Brain pericyte (primary cell): ENCODE data around the gene PLXDC2.
"Not testable (repeated sequence)": the region's sequence is repeated elsewhere in the genome, so short reads cannot be mapped to it uniquely, and the experiment has no call there.

ENCODE experiments used
- DNase-seq: peaks from one replicate; pipeline ENCODE4 v3.0.0-alpha.2; 2012; ENCODE audit warnings: low read depth, low spot score

PLXDC2 gene

GRCh38 chr10:19977097-19977521 is 160.9 kb downstream of the PLXDC2 start:
- DNase-seq: no peak

GRCh38 chr10:19979628-19980027 is 163.4 kb downstream of the PLXDC2 start:
- no peak for DNase-seq

GRCh38 chr10:19983880-19984565 is 167.8 kb downstream of the PLXDC2 start:
- DNase-seq: no peak

GRCh38 chr10:19985745-19986144 is 169.5 kb downstream of the PLXDC2 start:
- no peak for DNase-seq

- DNase-seq: no peak
Observed at GRCh38 chr10:19986591-19986990, 170.4 kb downstream of the PLXDC2 start.

GRCh38 chr10:19987931-19988330 is 171.7 kb downstream of the PLXDC2 start:
- no peak for DNase-seq

GRCh38 chr10:19993714-19994315 is 177.6 kb downstream of the PLXDC2 start:
- DNase-seq: no peak

GRCh38 chr10:19998482-19998881 is 182.2 kb downstream of the PLXDC2 start:
- no peak for DNase-seq

- no peak for DNase-seq
Observed at GRCh38 chr10:19999431-19999830, 183.2 kb downstream of the PLXDC2 start.

GRCh38 chr10:20002026-20002425 is 185.8 kb downstream of the PLXDC2 start:
- DNase-seq: not testable (repeated sequence)

GRCh38 chr10:20002657-20003056 is 186.4 kb downstream of the PLXDC2 start:
- DNase-seq: no peak

GRCh38 chr10:20004087-20004523 is 187.9 kb downstream of the PLXDC2 start:
- no peak for DNase-seq

GRCh38 chr10:20005638-20006037 is 189.4 kb downstream of the PLXDC2 start:
- no peak for DNase-seq

GRCh38 chr10:20006169-20006870 is 190.1 kb downstream of the PLXDC2 start:
- no peak for DNase-seq

GRCh38 chr10:20007426-20007825 is 191.2 kb downstream of the PLXDC2 start:
- DNase-seq: no peak

- DNase-seq: no peak
Observed at GRCh38 chr10:20013991-20014750, 197.9 kb downstream of the PLXDC2 start.

- DNase-seq: no peak
Observed at GRCh38 chr10:20017961-20018360, 201.7 kb downstream of the PLXDC2 start.

- DNase-seq: no peak
Observed at GRCh38 chr10:20020677-20021076, 204.4 kb downstream of the PLXDC2 start.

GRCh38 chr10:20029523-20029922 is 213.3 kb downstream of the PLXDC2 start:
- DNase-seq: no peak

- DNase-seq: no peak
Observed at GRCh38 chr10:20033476-20033875, 217.2 kb downstream of the PLXDC2 start.

- no peak for DNase-seq
Observed at GRCh38 chr10:20034732-20035131, 218.5 kb downstream of the PLXDC2 start.

- no peak for DNase-seq
Observed at GRCh38 chr10:20040012-20040411, 223.8 kb downstream of the PLXDC2 start.
